A673 (cell line): ENCODE data around the gene ZBTB20.

Source experiments
- EZH2 ChIP-seq: fragments of 200-600 bp; sonication (generic); IDR thresholded peaks from 2 replicates; pipeline ENCODE4 v1.6.1; 2017; ENCODE audit warnings: borderline replicate concordance, low read depth, mild to moderate bottlenecking, mixed read lengths, antibody characterized with exemption, low read length; ENCODE audit not compliant: poor library complexity, severe bottlenecking
- TF ChIP-seq, protein P1 (sequence below): fragments of 300-800, 200-600 bp; sonication (generic); conservative IDR thresholded peaks from 2 replicates; pipeline ENCODE4 v1.5.1; 2017; ENCODE audit warnings: low read depth, mild to moderate bottlenecking, antibody characterized with exemption, low read length, moderate library complexity, mixed read lengths

DNA sequence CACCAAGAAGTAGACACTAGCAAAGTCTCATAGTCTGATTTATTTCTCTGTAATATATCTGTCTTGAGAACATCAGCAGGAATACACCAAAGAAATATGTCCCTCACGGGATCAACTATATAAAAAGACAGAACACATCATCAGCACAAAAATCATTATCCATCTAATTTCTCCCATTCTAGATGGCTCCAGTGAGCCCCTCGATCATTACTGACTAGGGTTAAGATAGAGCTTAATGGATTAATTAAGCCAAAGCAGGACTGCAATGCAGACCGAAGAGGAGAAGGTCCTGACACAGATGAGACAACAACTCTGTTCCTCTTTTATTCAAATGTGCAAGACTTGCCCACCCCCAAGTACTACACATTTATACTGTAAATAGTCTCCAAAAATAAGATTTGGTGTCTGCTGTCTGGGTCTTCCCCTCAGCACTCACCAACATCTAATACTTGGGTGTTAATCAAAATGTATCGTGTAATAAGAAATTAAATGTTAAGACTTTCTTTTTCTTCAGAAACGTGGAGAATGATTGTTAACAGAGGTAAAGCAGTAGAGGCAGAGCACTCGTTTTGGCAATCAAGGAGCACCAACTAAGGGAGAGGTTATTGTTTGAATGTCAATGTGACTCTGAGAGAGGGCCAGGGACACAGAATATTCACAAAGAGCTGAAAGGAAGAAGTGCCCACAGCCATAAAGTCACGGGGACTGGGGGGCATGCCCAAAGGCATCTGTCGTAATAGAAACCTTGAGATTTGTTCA is 719.6 kb downstream of the ZBTB20 start:
- TF ChIP-seq, protein P1, sequence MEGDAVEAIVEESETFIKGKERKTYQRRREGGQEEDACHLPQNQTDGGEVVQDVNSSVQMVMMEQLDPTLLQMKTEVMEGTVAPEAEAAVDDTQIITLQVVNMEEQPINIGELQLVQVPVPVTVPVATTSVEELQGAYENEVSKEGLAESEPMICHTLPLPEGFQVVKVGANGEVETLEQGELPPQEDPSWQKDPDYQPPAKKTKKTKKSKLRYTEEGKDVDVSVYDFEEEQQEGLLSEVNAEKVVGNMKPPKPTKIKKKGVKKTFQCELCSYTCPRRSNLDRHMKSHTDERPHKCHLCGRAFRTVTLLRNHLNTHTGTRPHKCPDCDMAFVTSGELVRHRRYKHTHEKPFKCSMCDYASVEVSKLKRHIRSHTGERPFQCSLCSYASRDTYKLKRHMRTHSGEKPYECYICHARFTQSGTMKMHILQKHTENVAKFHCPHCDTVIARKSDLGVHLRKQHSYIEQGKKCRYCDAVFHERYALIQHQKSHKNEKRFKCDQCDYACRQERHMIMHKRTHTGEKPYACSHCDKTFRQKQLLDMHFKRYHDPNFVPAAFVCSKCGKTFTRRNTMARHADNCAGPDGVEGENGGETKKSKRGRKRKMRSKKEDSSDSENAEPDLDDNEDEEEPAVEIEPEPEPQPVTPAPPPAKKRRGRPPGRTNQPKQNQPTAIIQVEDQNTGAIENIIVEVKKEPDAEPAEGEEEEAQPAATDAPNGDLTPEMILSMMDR: no peak
- no peak for TF ChIP-seq EZH2
